Measurements from ENCODE around the gene SERPINA1. TPM values are rescaled to one million over a fixed set of nuclear protein-coding genes. Genes with fewer than 3 reads are reported as not detected.

SERPINA1 gene
- total RNA-seq, 1 experiment from 2014 or later: 150 TPM

DNA sequence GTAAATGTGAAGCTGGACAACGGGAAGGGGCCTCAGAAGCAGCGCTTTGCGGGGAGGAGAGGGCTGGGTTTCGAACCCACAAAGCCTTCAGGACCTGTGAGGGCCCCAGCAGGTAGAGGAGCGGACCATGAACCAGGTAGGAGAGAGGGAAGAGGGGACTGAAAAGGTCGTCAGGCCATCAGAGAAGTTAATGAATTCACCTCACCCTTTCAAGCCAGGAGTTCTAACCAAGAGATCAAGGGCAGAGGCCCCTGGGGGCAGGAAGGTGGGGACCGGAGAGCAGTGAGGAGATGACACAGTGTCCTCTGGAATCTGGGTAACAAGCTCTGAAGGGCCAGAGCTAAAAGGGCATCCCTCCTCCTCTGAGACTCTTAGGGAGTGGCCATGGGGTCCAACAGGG is 19.4 kb downstream of the SERPINA1 start:
- H3K27me3 ChIP-seq (replicated peaks; ENCODE audit: control insufficient read depth, insufficient read depth, low read length): no peaks in the 10 kb centered on the region
- BruUV-seq (replicated peaks): no TSS peak
- no peak overlapping the region for H3K4me3 Mint-ChIP-seq (ENCODE audit: unreplicated experiment)
- H3K36me3 ChIP-seq (ENCODE audit: control insufficient read depth, insufficient read depth, low read length): no peaks in the 10 kb centered on the region
- peaks cover 7% of the 10 kb centered on the region; the same call in 1 of the 2 replicates for H3K4me1 ChIP-seq
- TF ChIP-seq, protein P1, sequence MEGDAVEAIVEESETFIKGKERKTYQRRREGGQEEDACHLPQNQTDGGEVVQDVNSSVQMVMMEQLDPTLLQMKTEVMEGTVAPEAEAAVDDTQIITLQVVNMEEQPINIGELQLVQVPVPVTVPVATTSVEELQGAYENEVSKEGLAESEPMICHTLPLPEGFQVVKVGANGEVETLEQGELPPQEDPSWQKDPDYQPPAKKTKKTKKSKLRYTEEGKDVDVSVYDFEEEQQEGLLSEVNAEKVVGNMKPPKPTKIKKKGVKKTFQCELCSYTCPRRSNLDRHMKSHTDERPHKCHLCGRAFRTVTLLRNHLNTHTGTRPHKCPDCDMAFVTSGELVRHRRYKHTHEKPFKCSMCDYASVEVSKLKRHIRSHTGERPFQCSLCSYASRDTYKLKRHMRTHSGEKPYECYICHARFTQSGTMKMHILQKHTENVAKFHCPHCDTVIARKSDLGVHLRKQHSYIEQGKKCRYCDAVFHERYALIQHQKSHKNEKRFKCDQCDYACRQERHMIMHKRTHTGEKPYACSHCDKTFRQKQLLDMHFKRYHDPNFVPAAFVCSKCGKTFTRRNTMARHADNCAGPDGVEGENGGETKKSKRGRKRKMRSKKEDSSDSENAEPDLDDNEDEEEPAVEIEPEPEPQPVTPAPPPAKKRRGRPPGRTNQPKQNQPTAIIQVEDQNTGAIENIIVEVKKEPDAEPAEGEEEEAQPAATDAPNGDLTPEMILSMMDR (IDR thresholded peaks at IDR 0.05; ENCODE audit: insufficient read depth in 1 of 2, low read depth in 1 of 2, low read length in 1 of 2, severe bottlenecking in 1 of 2, unreplicated experiment in 1 of 2): no peak
- H3K4me3 ChIP-seq (ENCODE audit: low read depth, low read length): no peak overlapping the region
- no peak for DNase-seq
- no peak overlapping the region for H3K27ac Mint-ChIP-seq (ENCODE audit: unreplicated experiment)
- H3K27me3 Mint-ChIP-seq (ENCODE audit: insufficient read depth, unreplicated experiment): no peaks in the 10 kb centered on the region
- CTCF ChIA-PET: no interaction called here
- POLR2A ChIA-PET: no interaction called here
- intact Hi-C loops (cut with micrococcal nuclease; ENCODE audit: unreplicated experiment): no loop called here
- H3K9me3 ChIP-seq: no peaks in the 10 kb centered on the region
- H3K4me1 Mint-ChIP-seq (ENCODE audit: low read depth, unreplicated experiment): peaks cover 13% of the 10 kb centered on the region
- no peaks in the 10 kb centered on the region for H3K9me3 Mint-ChIP-seq (ENCODE audit: unreplicated experiment)
- H3K36me3 Mint-ChIP-seq (ENCODE audit: insufficient read depth, unreplicated experiment): no peaks in the 10 kb centered on the region

DNA sequence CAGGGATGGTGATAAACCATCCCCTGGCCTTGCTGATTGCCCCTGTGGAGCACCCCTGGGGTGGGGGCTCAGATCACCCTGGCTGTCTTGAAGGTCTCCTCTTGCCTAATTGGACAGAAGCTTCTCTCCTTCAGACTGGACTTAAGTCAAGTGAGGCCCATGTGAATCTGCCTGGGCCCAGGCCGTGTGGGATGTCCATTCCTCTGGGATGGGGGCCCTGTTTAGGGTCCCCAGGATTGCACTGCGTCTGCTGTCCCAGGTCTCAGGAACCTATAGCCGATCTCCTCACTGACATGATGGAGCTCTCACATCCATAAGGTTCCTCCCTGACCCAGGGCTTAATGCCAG is 20.2 kb downstream of the SERPINA1 start:
- ChIA-PET POLR2A (no interaction called here), CTCF (no interaction called here)
- Histone ChIP-seq H3K36me3 (ENCODE audit: control insufficient read depth, insufficient read depth, low read length) (no peaks in the 10 kb centered on the region), H3K9me3 (no peaks in the 10 kb centered on the region), H3K4me1 (peaks cover 9% of the 10 kb centered on the region; the same call in 1 of the 2 replicates), H3K4me3 (ENCODE audit: low read depth, low read length) (no peak overlapping the region), H3K27me3 (replicated peaks; ENCODE audit: control insufficient read depth, insufficient read depth, low read length) (no peaks in the 10 kb centered on the region)
- Mint-ChIP-seq H3K36me3 (ENCODE audit: insufficient read depth, unreplicated experiment) (no peaks in the 10 kb centered on the region), H3K4me3 (ENCODE audit: unreplicated experiment) (no peak overlapping the region), H3K9me3 (ENCODE audit: unreplicated experiment) (no peaks in the 10 kb centered on the region), H3K27me3 (ENCODE audit: insufficient read depth, unreplicated experiment) (no peaks in the 10 kb centered on the region), H3K4me1 (ENCODE audit: low read depth, unreplicated experiment) (peaks cover 13% of the 10 kb centered on the region), H3K27ac (ENCODE audit: unreplicated experiment) (no peak overlapping the region)
- intact Hi-C loops (cut with micrococcal nuclease; ENCODE audit: unreplicated experiment): no loop called here
- DNase-seq: no peak
- BruUV-seq (replicated peaks): no TSS peak
- TF ChIP-seq, protein P1 (IDR thresholded peaks at IDR 0.05; ENCODE audit: insufficient read depth in 1 of 2, low read depth in 1 of 2, low read length in 1 of 2, severe bottlenecking in 1 of 2, unreplicated experiment in 1 of 2): no peak

DNA sequence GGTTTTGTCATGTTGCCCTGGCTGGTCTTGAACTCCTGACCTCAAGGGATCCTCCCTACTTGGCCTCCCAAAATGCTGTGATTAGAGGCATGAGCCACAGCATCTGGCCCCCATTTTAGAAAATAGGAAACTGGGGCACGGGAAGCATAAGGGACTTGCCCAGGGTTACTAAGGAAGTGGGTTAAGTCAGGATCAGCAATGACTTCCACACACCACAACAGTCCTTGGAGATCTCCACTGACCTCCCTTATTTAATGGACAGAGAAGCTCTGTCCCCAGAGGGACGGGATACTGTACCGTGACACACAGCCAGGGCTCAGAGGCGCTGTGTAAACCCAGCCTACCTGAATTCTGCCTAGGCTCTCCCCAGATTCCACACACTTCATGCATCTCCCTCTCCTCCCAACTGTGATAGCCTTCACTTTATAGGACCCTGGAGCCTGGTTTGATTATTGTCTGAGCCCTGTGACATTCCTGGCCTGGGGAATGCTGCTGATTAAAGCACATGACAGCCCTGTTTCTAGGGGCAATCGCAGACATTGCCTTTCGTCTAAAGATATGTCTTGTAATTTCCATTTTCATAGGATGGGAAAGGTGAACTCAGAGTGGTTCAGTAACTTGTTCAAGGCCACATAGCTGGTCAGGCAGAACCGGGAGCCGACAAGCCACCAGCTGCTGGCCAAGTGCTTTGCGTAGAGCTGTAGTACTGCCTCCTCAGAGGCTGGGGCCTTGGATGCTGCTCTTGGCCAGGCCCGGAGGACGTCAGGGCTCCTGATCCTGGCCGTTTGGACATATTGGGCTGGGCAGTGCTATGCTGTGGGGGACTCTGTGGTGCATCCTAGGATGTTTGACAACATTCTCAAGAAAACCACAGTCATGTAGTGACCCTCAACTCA is 20.8 kb downstream of the SERPINA1 start:
- TF ChIP-seq, protein P1 (IDR thresholded peaks at IDR 0.05; ENCODE audit: insufficient read depth in 1 of 2, low read depth in 1 of 2, low read length in 1 of 2, severe bottlenecking in 1 of 2, unreplicated experiment in 1 of 2): no peak
- Histone ChIP-seq H3K4me1 (peaks cover 15% of the 10 kb centered on the region; the same call in 1 of the 2 replicates), H3K27me3 (replicated peaks; ENCODE audit: control insufficient read depth, insufficient read depth, low read length) (no peaks in the 10 kb centered on the region), H3K4me3 (ENCODE audit: low read depth, low read length) (no peak overlapping the region), H3K36me3 (ENCODE audit: control insufficient read depth, insufficient read depth, low read length) (no peaks in the 10 kb centered on the region), H3K9me3 (no peaks in the 10 kb centered on the region)
- POLR2A ChIA-PET: no interaction called here
- Mint-ChIP-seq H3K36me3 (ENCODE audit: insufficient read depth, unreplicated experiment) (no peaks in the 10 kb centered on the region), H3K4me1 (ENCODE audit: low read depth, unreplicated experiment) (peaks cover 18% of the 10 kb centered on the region), H3K9me3 (ENCODE audit: unreplicated experiment) (no peaks in the 10 kb centered on the region), H3K4me3 (ENCODE audit: unreplicated experiment) (no peak overlapping the region), H3K27ac (ENCODE audit: unreplicated experiment) (no peak overlapping the region), H3K27me3 (ENCODE audit: insufficient read depth, unreplicated experiment) (no peaks in the 10 kb centered on the region)
- no TSS peak for BruUV-seq (replicated peaks)
- no peak for DNase-seq
- intact Hi-C loops (cut with micrococcal nuclease; ENCODE audit: unreplicated experiment): no loop called here
- CTCF ChIA-PET: no interaction called here

Data from Caco-2 (cell line).